HepG2 (cell line): ENCODE results near the gene UGT1A3. TPM values are rescaled to one million over a fixed set of nuclear protein-coding genes. Genes with fewer than 3 reads are reported as not detected.
A peak's percentile ranks its signal among the peaks of the same experiment; 100 is the strongest.

Experiments
- ATAC-seq: fragments of 200-7000 bp; cut with Tn5 transposase; 3 replicates; pipeline ENCODE4 v1.9.1; 2020; ENCODE audit warnings: mild to moderate bottlenecking, moderate library complexity
- BruUV-seq: library from RNA; stranded (reverse); fragments of 400-500 nt; replicated peaks from 2 replicates; lab custom pipeline; 2021; lab: Mats Ljungman, UMichigan
- CTCF ChIA-PET: fragments of 300-600 bp; formaldehyde crosslinking; extraction: SDS; loops from one replicate; lab custom pipeline; 2021; ENCODE audit warnings: low total read pairs, inconsistent platforms, low intra/inter-chr PET ratio; lab: Yijun Ruan, JAX
- POLR2A ChIA-PET: fragments of 350-600 bp; sonication (Branson Sonifier 250); formaldehyde crosslinking; loops from one replicate; lab custom pipeline; 2020; ENCODE audit warnings: antibody characterized with exemption, inconsistent platforms; lab: Yijun Ruan, JAX
- DNase-seq: peaks from one replicate; pipeline ENCODE4 v3.0.0-alpha.2; 2015; ENCODE audit warnings: low spot score
- FAIRE-seq: peaks from 3 replicates; lab custom pipeline; 2011; peaks lifted over from hg19 to GRCh38; lab: Jason Lieb, UNC
- H2AFZ ChIP-seq: one replicate; pipeline ENCODE4 v1.6.1; 2011; ENCODE audit warnings: low read length, inconsistent platforms
- H3K27ac ChIP-seq: fragments of 300-600 bp; 3 replicates; pipeline ENCODE4 v1.8.0; 2011; ENCODE audit warnings: mixed run types, mild to moderate bottlenecking, mixed read lengths, low read length, inconsistent platforms; ENCODE audit not compliant: insufficient read depth; ENCODE audit errors: extremely low read length
- H3K27me3 ChIP-seq, 2 experiments: fragments of 200-600 bp in 1 of 2; 2 replicates in 1 of 2; 3 replicates in 1 of 2; pipeline versions ENCODE4 v1.6.0 to v1.8.0; 2011; ENCODE audit warnings: low read length in 2 of 2, mild to moderate bottlenecking in 2 of 2, moderate library complexity in 2 of 2, inconsistent platforms in 1 of 2; ENCODE audit not compliant: insufficient read depth in 2 of 2, control insufficient read depth in 1 of 2
- H3K36me3 ChIP-seq, 2 experiments: fragments of 200-600 bp in 1 of 2; replicated peaks in 1 of 2; 2 replicates in 1 of 2; 3 replicates in 1 of 2; pipeline versions ENCODE4 v1.5.1 to v1.8.0; 2011; ENCODE audit warnings: low read length in 2 of 2, inconsistent platforms in 1 of 2; ENCODE audit not compliant: insufficient read depth in 2 of 2, control insufficient read depth in 1 of 2
- H3K4me1 ChIP-seq: 2 replicates; pipeline ENCODE4 v1.5.1; 2012; ENCODE audit warnings: low read length, inconsistent platforms; ENCODE audit not compliant: insufficient read depth
- H3K4me2 ChIP-seq: 2 replicates; pipeline ENCODE4 v1.6.0; 2011; ENCODE audit warnings: low read depth, low read length, inconsistent platforms
- H3K4me3 ChIP-seq, 3 experiments: fragments of 200-600 bp in 1 of 3; sonication (generic), shearing (Covaris generic) in 1 of 3; replicated peaks in 1 of 3; 2 replicates each; pipeline ENCODE4 v1.5.1; 2011 to 2016; ENCODE audit warnings: low read length in 3 of 3, inconsistent platforms in 2 of 3, low read depth in 2 of 3, mild to moderate bottlenecking in 2 of 3, control low read depth in 1 of 3, mixed read lengths in 1 of 3; ENCODE audit not compliant: insufficient read depth in 1 of 3
- H3K79me2 ChIP-seq: one replicate; pipeline ENCODE4 v1.6.1; 2011; ENCODE audit warnings: low read length, inconsistent platforms; ENCODE audit not compliant: insufficient read depth
- H3K9ac ChIP-seq: 2 replicates; pipeline ENCODE4 v1.6.0; 2011; ENCODE audit warnings: mild to moderate bottlenecking, low read depth, low read length, inconsistent platforms; ENCODE audit not compliant: insufficient read depth
- H3K9me3 ChIP-seq: 2 replicates; pipeline ENCODE4 v1.5.1; 2012; ENCODE audit warnings: mild to moderate bottlenecking, low read length
- H4K20me1 ChIP-seq: 2 replicates; pipeline ENCODE4 v1.6.0; 2011; ENCODE audit warnings: inconsistent platforms, mild to moderate bottlenecking, low read length, moderate library complexity; ENCODE audit not compliant: insufficient read depth
- CENPBD1 ChIP-seq: sonication (generic); formaldehyde crosslinking; IDR thresholded peaks from 2 replicates; pipeline ENCODE4 v1.8.0; 2022; ENCODE audit warnings: missing genetic modification reagents, low read depth, mild to moderate bottlenecking, borderline replicate concordance
- FOXK1 ChIP-seq: sonication (generic); formaldehyde crosslinking; IDR thresholded peaks from 2 replicates; pipeline ENCODE4 v1.4.0; 2020; ENCODE audit warnings: low read depth, missing genetic modification reagents, borderline replicate concordance
- GATAD2A ChIP-seq: IDR thresholded peaks from 2 replicates; pipeline ENCODE4 v1.6.1; 2016
- ISL2 ChIP-seq: sonication (generic); formaldehyde crosslinking; IDR thresholded peaks from 2 replicates; pipeline ENCODE4 v1.5.0; 2020; ENCODE audit warnings: missing genetic modification reagents
- RELA ChIP-seq: sonication (generic); formaldehyde crosslinking; IDR thresholded peaks from 2 replicates; pipeline ENCODE4 v1.4.0; 2020; ENCODE audit warnings: missing genetic modification reagents
- RNF2 ChIP-seq: fragments of 450-650 bp; conservative IDR thresholded peaks from 2 replicates; pipeline ENCODE4 v1.6.1; 2016; ENCODE audit warnings: low read depth
- SIN3B ChIP-seq: fragments of 150-350 bp; IDR thresholded peaks from 2 replicates; pipeline ENCODE4 v1.6.1; 2014; ENCODE audit warnings: low read length
- SIX4 ChIP-seq: sonication (generic); formaldehyde crosslinking; IDR thresholded peaks from 2 replicates; pipeline ENCODE4 v1.4.0; 2020; ENCODE audit warnings: missing genetic modification reagents
- TSC22D2 ChIP-seq: sonication (generic); formaldehyde crosslinking; IDR thresholded peaks from 2 replicates; pipeline ENCODE4 v1.5.1; 2020; ENCODE audit warnings: missing genetic modification reagents, mild to moderate bottlenecking, borderline replicate concordance
- ZMYM4 ChIP-seq: sonication (generic); formaldehyde crosslinking; IDR thresholded peaks from 2 replicates; pipeline ENCODE4 v1.8.1; 2023; ENCODE audit warnings: mild to moderate bottlenecking, missing genetic modification reagents
- ZNF205 ChIP-seq: IDR thresholded peaks from 2 replicates; pipeline ENCODE4 v1.6.1; 2018; ENCODE audit warnings: missing biosample characterization, missing genetic modification reagents
- ZNF484 ChIP-seq: sonication (generic); formaldehyde crosslinking; IDR thresholded peaks from 2 replicates; pipeline ENCODE4 v1.5.1; 2020; ENCODE audit warnings: mild to moderate bottlenecking, low read depth, missing genetic modification reagents, borderline replicate concordance
- ZNF7 ChIP-seq: IDR thresholded peaks from 2 replicates; pipeline ENCODE4 v1.6.1; 2016; ENCODE audit warnings: missing biosample characterization, missing genetic modification reagents
- ZNF883 ChIP-seq: sonication (generic); formaldehyde crosslinking; IDR thresholded peaks from 2 replicates; pipeline ENCODE4 v1.5.1; 2020; ENCODE audit warnings: mild to moderate bottlenecking, missing genetic modification reagents; ENCODE audit errors: not compliant biosample characterization
- ZSCAN9 ChIP-seq: IDR thresholded peaks from 2 replicates; pipeline ENCODE4 v1.6.1; 2016; ENCODE audit warnings: borderline replicate concordance
- ZUFSP ChIP-seq: sonication (generic); formaldehyde crosslinking; IDR thresholded peaks from 2 replicates; pipeline ENCODE4 v1.9.0; 2021; ENCODE audit warnings: missing genetic modification reagents, mild to moderate bottlenecking, borderline replicate concordance
- WGBS: methylation state at CpG from one replicate; pipeline ENCODE4 v1.1.6; 2017; ENCODE audit warnings: low lambda C conversion rate; 5-methylcytosine and 5-hydroxymethylcytosine counted together
- in situ Hi-C: cut with HindIII; loops from 2 replicates; pipeline ENCODE4 v1.10.0; 2017; ENCODE audit warnings: low pct_unique_long_range_greater_than_20kb; ENCODE audit not compliant: extremely low pct_ligation_motif_present
- intact Hi-C: fragments of 100-400 bp; cut with micrococcal nuclease; formaldehyde crosslinking; loops from one replicate; pipeline ENCODE4 v1.10.0; 2022; ENCODE audit not compliant: unreplicated experiment
- polyA plus RNA-seq, 8 experiments: library from polyadenylated mRNA; depleted of rRNA in 3 of 8; stranded (reverse) in 7 of 8; unstranded in 1 of 8; fragments of >200 nt; fragmentation: Illumina TruSeq in 4 of 8; extraction: Trizol in 4 of 8; gene quantifications; 2 replicates each; pipeline versions ENCODE4 v1.2.1 to v1.2.3, GENCODE V29; 2011 to 2016; ENCODE audit warnings: low read depth in 4 of 8, missing spikeins in 1 of 8, mixed read lengths in 1 of 8; ENCODE audit not compliant: insufficient read depth in 1 of 8
- total RNA-seq, 5 experiments: library from RNA; depleted of rRNA; stranded (reverse); fragments of >200 nt; fragmentation: Illumina TruSeq; extraction: Trizol; gene quantifications; 2 replicates each; pipeline ENCODE4 v1.2.3, GENCODE V29; 2016; ENCODE audit warnings: low read depth in 1 of 5
- TF ChIP-seq, protein P1 (sequence below): sonication (generic); formaldehyde crosslinking; IDR thresholded peaks from 2 replicates; pipeline ENCODE4 v1.4.0; 2020; ENCODE audit warnings: missing genetic modification reagents, low read depth, mild to moderate bottlenecking, borderline replicate concordance
- TF ChIP-seq, protein P2 (sequence below): sonication (generic); formaldehyde crosslinking; IDR thresholded peaks from 2 replicates; pipeline ENCODE4 v1.5.0; 2020; ENCODE audit warnings: mild to moderate bottlenecking, missing genetic modification reagents, borderline replicate concordance
- TF ChIP-seq, protein P3 (sequence below): sonication (generic); formaldehyde crosslinking; IDR thresholded peaks from 2 replicates; pipeline ENCODE4 v1.8.1; 2023; ENCODE audit warnings: mild to moderate bottlenecking, moderate library complexity, missing genetic modification reagents

UGT1A3 gene
- total and polyA plus RNA-seq, 2 of the 13 experiments (the other 11 are each of a cell fraction or from before 2014, with no cell fraction given), result not detected

DNA sequence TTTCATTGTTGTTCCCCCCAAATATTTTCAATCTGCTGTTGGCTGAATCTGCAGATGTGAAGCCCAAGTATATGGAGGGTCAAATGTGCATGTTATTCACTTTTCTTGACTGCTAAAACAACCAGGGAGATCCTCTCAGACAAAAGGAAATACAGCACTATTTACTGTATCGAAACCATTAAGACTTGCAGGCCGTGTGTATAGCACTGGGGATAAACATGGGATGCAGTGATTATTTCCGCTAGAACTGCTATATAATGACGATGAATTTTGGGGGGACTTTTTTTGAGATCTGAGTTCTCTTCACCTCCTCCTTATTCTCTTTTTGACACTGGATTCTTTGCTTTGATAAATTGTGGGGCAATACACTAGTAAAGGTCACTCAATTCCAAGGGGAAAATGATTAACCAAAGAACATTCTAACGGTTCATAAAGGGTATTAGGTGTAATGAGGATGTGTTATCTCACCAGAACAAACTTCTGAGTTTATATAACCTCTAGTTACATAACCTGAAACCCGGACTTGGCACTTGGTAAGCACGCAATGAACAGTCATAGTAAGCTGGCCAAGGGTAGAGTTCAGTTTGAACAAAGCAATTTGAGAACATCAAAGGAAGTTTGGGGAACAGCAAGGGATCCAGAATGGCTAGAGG is 27.7 kb downstream of the UGT1A3 start:
- in situ Hi-C loops (no loop called here), intact Hi-C loops (no loop called here)
- Histone ChIP-seq H3K9me3 (peaks cover 7% of the 10 kb centered on the region), H3K4me2 (peak overlapping the region; percentile 29; the same call in 1 of the 2 replicates), H3K4me3 (no peak overlapping the region), H3K27ac (peak overlapping the region; percentile 36), H3K9ac (no peak overlapping the region), H4K20me1 (no peaks in the 10 kb centered on the region), H3K36me3 (no peaks in the 10 kb centered on the region), H3K79me2 (no peaks in the 10 kb centered on the region), H3K4me1 (peaks cover 46% of the 10 kb centered on the region), H3K27me3 (peaks cover 7 to 80% of the 10 kb centered on the region in 2 experiments; a peak in 4 of 5 replicates), H2AFZ (no peak overlapping the region)
- ATAC-seq (peak; percentile 91), FAIRE-seq (peak; percentile 95), DNase-seq (peak; percentile 96)
- POLR2A ChIA-PET, result interaction anchor here (2.3 kb wide), 1 partner anchor 11 kb away, joined by 9 read pairs; no protein-coding TSS in a partner anchor
- CTCF ChIA-PET, result no interaction called here
- BruUV-seq, result no TSS peak
- WGBS, result 2% methylated on average over 7 of the region's 7 CpGs
- TF ChIP-seq, protein P1, sequence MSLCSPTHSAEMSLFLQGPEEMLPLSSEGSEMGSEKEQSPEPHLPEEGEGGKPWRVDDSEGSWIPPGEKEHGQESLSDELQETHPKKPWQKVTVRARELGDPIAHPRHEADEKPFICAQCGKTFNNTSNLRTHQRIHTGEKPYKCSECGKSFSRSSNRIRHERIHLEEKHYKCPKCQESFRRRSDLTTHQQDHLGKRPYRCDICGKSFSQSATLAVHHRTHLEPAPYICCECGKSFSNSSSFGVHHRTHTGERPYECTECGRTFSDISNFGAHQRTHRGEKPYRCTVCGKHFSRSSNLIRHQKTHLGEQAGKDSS (CRISPR knock-in tag), result 0 out of 2 replicates have a peak, but pooled peaks have one; percentile 34
- no peak for TF ChIP-seq ZNF7 (CRISPR knock-in tag)
- no peak for TF ChIP-seq ZNF883 (CRISPR knock-in tag)
- TF ChIP-seq TSC22D2 (CRISPR knock-in tag), result no peak
- TF ChIP-seq, protein P2, sequence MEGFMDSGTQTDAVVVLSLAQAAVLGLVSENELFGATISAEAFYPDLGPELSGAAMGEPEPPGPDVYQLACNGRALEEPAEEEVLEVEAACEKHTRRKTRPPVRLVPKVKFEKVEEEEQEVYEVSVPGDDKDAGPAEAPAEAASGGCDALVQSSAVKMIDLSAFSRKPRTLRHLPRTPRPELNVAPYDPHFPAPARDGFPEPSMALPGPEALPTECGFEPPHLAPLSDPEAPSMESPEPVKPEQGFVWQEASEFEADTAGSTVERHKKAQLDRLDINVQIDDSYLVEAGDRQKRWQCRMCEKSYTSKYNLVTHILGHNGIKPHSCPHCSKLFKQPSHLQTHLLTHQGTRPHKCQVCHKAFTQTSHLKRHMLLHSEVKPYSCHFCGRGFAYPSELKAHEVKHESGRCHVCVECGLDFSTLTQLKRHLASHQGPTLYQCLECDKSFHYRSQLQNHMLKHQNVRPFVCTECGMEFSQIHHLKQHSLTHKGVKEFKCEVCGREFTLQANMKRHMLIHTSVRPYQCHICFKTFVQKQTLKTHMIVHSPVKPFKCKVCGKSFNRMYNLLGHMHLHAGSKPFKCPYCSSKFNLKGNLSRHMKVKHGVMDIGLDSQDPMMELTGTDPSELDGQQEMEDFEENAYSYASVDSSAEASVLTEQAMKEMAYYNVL (CRISPR knock-in tag), result peak; percentile 52; the same call in 1 of the 2 replicates
- no peak for TF ChIP-seq CENPBD1
- TF ChIP-seq ZUFSP (CRISPR knock-in tag), result no peak
- TF ChIP-seq ZMYM4 (CRISPR knock-in tag), result peak; percentile 75
- TF ChIP-seq SIX4 (CRISPR knock-in tag), result peak; percentile 91
- peak; percentile 77; the same call in 1 of the 2 replicates for TF ChIP-seq ZSCAN9
- no peak for TF ChIP-seq SIN3B
- peak; percentile 91 for TF ChIP-seq GATAD2A (CRISPR knock-in tag)
- no peak for TF ChIP-seq ZNF484 (CRISPR knock-in tag)
- TF ChIP-seq, protein P3, sequence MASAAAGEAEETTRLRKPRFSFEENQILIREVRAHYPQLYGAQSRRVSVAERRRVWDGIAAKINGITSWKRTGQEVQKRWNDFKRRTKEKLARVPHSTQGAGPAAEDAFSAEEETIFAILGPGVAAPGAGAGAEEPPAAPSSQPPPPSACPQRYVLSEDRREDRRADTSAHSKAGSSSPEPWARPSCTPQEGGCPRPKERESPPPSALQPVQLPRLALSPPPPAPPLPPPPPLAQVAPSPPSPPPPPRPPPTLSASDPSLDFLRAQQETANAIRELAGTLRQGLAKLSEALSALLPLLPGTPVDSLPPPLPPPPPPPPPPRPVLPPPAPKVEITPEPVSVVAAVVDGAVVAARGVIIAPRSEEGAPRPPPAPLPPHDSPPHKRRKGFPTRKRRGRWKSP (CRISPR knock-in tag), result peak; percentile 60; the same call in 1 of the 2 replicates
- no peak for TF ChIP-seq RNF2
- peak; percentile 93; the same call in 1 of the 2 replicates for TF ChIP-seq FOXK1 (CRISPR knock-in tag)
- TF ChIP-seq ZNF205, result peak; percentile 89
- TF ChIP-seq ISL2 (CRISPR knock-in tag), result peak; percentile 93
- TF ChIP-seq RELA (CRISPR knock-in tag), result no peak
